Panc1 (cell line): Measurements from ENCODE around the gene CLDN1. TPM values are rescaled to one million over a fixed set of nuclear protein-coding genes. Genes with fewer than 3 reads are reported as not detected.

Experiments
- ATAC-seq: fragments of 200-7000 bp; cut with Tn5 transposase; 2 replicates; pipeline ENCODE4 v1.9.1; 2020; ENCODE audit warnings: mild to moderate bottlenecking, moderate library complexity
- BruUV-seq: library from RNA; stranded (reverse); fragments of 400-500 nt; replicated peaks from 2 replicates; lab custom pipeline; 2021; lab: Mats Ljungman, UMichigan
- CTCF ChIA-PET: fragments of 300-600 bp; sonication (Branson Sonifier 250); formaldehyde crosslinking; loops from one replicate; lab custom pipeline; 2022; ENCODE audit warnings: antibody characterized with exemption; lab: Charles Lee
- POLR2A ChIA-PET: fragments of 300-600 bp; sonication (Branson Sonifier 250); formaldehyde crosslinking; loops from one replicate; lab custom pipeline; 2022; ENCODE audit warnings: antibody characterized with exemption; lab: Charles Lee
- DNase-seq: peaks from one replicate; pipeline ENCODE4 v3.0.0-alpha.2; 2010; ENCODE audit warnings: low read depth, low spot score
- H3K27ac ChIP-seq: 2 replicates; pipeline ENCODE4 v1.5.1; 2011; ENCODE audit warnings: mild to moderate bottlenecking, low read length, inconsistent platforms
- H3K27me3 ChIP-seq: fragments of 200-500 bp; sonication (Bioruptor generic); 2 replicates; pipeline ENCODE4 v1.6.0; 2014; ENCODE audit warnings: low read length, inconsistent platforms; ENCODE audit not compliant: control insufficient read depth, insufficient read depth
- H3K36me3 ChIP-seq: fragments of 200-500 bp; sonication (Bioruptor generic); 2 replicates; pipeline ENCODE4 v1.5.1; 2014; ENCODE audit warnings: inconsistent platforms, mild to moderate bottlenecking, low read length, moderate library complexity; ENCODE audit not compliant: control insufficient read depth, insufficient read depth
- H3K4me1 ChIP-seq: 2 replicates; pipeline ENCODE4 v1.5.1; 2011; ENCODE audit warnings: inconsistent platforms, mild to moderate bottlenecking, low read length, moderate library complexity; ENCODE audit not compliant: control insufficient read depth, insufficient read depth
- H3K4me3 ChIP-seq, 2 experiments: 2 replicates each; pipeline ENCODE4 v1.5.1; 2011 to 2012; ENCODE audit warnings: low read depth in 2 of 2, low read length in 2 of 2, mild to moderate bottlenecking in 2 of 2, inconsistent platforms in 1 of 2, moderate library complexity in 1 of 2
- H3K9me3 ChIP-seq: fragments of 200-500 bp; sonication (Bioruptor generic); 2 replicates; pipeline ENCODE4 v1.5.1; 2014; ENCODE audit warnings: low read depth, mild to moderate bottlenecking, inconsistent platforms, low read length, moderate library complexity; ENCODE audit not compliant: control insufficient read depth, insufficient read depth
- CTCF ChIP-seq: fragments of 450-650 bp; IDR thresholded peaks from 2 replicates; pipeline ENCODE4 v1.5.1; 2017; ENCODE audit warnings: mild to moderate bottlenecking
- POLR2AphosphoS5 ChIP-seq: IDR thresholded peaks from 2 replicates; pipeline ENCODE4 v1.6.1; 2012; ENCODE audit warnings: mild to moderate bottlenecking, low read depth, low read length, moderate library complexity
- REST ChIP-seq, 2 experiments: IDR thresholded peaks; 2 replicates each; pipeline ENCODE4 v1.6.1; 2011 to 2012; ENCODE audit warnings: low read depth in 2 of 2, control low read depth in 1 of 2, low read length in 1 of 2, mild to moderate bottlenecking in 1 of 2, moderate library complexity in 1 of 2; ENCODE audit not compliant: insufficient read depth in 1 of 2
- SIN3A ChIP-seq: IDR thresholded peaks from 2 replicates; pipeline ENCODE4 v1.6.1; 2012; ENCODE audit warnings: low read depth, mild to moderate bottlenecking, low read length, moderate library complexity, borderline replicate concordance; ENCODE audit not compliant: insufficient read depth
- TCF7L2 ChIP-seq: IDR thresholded peaks from 2 replicates; pipeline ENCODE4 v1.6.1; 2011; ENCODE audit warnings: mild to moderate bottlenecking, low read depth, low read length, inconsistent platforms
- in situ Hi-C: cut with HindIII; loops from 2 replicates; pipeline ENCODE4 v1.10.0; 2016; ENCODE audit warnings: low sequenced_read_pairs, low pct_unique_long_range_greater_than_20kb
- intact Hi-C: fragments of 100-400 bp; cut with micrococcal nuclease; formaldehyde crosslinking; loops from one replicate; pipeline ENCODE4 v1.10.0; 2022; ENCODE audit not compliant: unreplicated experiment
- total RNA-seq: library from RNA; stranded (reverse); gene quantifications from one replicate; pipeline ENCODE4 v1.2.1, GENCODE V29; 2021; ENCODE audit not compliant: unreplicated experiment

The CLDN1 gene
- total RNA-seq, 1 experiment from 2014 or later, result 30.9 TPM

- no peaks in the 10 kb centered on the region for H3K36me3 ChIP-seq
- H3K27ac ChIP-seq, result no peak overlapping the region
- intact Hi-C loops, result no loop called here
- TF ChIP-seq CTCF (no peak), REST (IDR thresholded peaks at IDR 0.05; ENCODE audit: insufficient read depth in 1 of 2, low read depth in 2 of 2, low read length in 1 of 2) (no peak), SIN3A (no peak), TCF7L2 (no peak), POLR2AphosphoS5 (no peak)
- ChIA-PET CTCF (no interaction called here), POLR2A (no interaction called here)
- no peak for ATAC-seq
- BruUV-seq, result no TSS peak
- H3K9me3 ChIP-seq, result no peaks in the 10 kb centered on the region
- no peaks in the 10 kb centered on the region for H3K27me3 ChIP-seq
- in situ Hi-C loops, result no loop called here
- H3K4me3 ChIP-seq, result no peak overlapping the region
- no peak for DNase-seq
- no peaks in the 10 kb centered on the region for H3K4me1 ChIP-seq
Measured at GRCh38 chr3:190291994-190292584, 30.2 kb downstream of the CLDN1 start.

GRCh38 chr3:190289989-190290388 lies 32.3 kb downstream of the CLDN1 start:
- intact Hi-C loops (no loop called here), in situ Hi-C loops (no loop called here)
- Histone ChIP-seq H3K9me3 (0 out of 2 replicates have a peak, but pooled peaks cover 3% of the 10 kb centered on the region), H3K27ac (no peak overlapping the region), H3K27me3 (no peaks in the 10 kb centered on the region), H3K4me1 (no peaks in the 10 kb centered on the region), H3K4me3 (no peak overlapping the region), H3K36me3 (no peaks in the 10 kb centered on the region)
- DNase-seq (no peak), ATAC-seq (no peak)
- no TSS peak for BruUV-seq
- no peak for TF ChIP-seq TCF7L2
- TF ChIP-seq SIN3A, result no peak
- no peak for TF ChIP-seq POLR2AphosphoS5
- TF ChIP-seq REST (IDR thresholded peaks at IDR 0.05; ENCODE audit: insufficient read depth in 1 of 2, low read depth in 2 of 2, low read length in 1 of 2), result no peak
- TF ChIP-seq CTCF, result no peak
- POLR2A ChIA-PET, result no interaction called here
- CTCF ChIA-PET, result no interaction called here
